IMR-90 (cell line): ENCODE measurements around the gene CMTM6. TPM values are rescaled to one million over a fixed set of nuclear protein-coding genes. Genes with fewer than 3 reads are reported as not detected.
A peak's percentile ranks its signal among the peaks of the same experiment; 100 is the strongest.

Source experiments
- ATAC-seq: fragments of 200-7000 bp; cut with Tn5 transposase; 2 replicates; pipeline ENCODE4 v1.9.1; 2020; ENCODE audit warnings: low read depth, mild to moderate bottlenecking, moderate library complexity
- BruUV-seq: library from RNA; stranded (reverse); fragments of 400-500 nt; replicated peaks from 2 replicates; lab custom pipeline; 2021; lab: Mats Ljungman, UMichigan
- CTCF ChIA-PET: fragments of 300-600 bp; formaldehyde crosslinking; extraction: SDS; loops from one replicate; lab custom pipeline; 2021; ENCODE audit warnings: antibody characterized with exemption; lab: Yijun Ruan, JAX
- POLR2A ChIA-PET: fragments of 300-600 bp; sonication (Branson Sonifier 250); formaldehyde crosslinking; loops from one replicate; lab custom pipeline; 2022; ENCODE audit warnings: antibody characterized with exemption; ENCODE audit not compliant: unreplicated experiment; lab: Charles Lee
- DNase-seq: peaks from one replicate; pipeline ENCODE4 v3.0.0; 2013
- H2AFZ ChIP-seq: replicated peaks from 2 replicates; pipeline ENCODE3; 2013; ENCODE audit warnings: low read length, mild to moderate bottlenecking; ENCODE audit not compliant: poor library complexity
- H2AK5ac ChIP-seq: 2 replicates; pipeline ENCODE4 v1.6.1; 2013; ENCODE audit warnings: low read depth, low read length, inconsistent platforms
- H2AK9ac ChIP-seq: replicated peaks from 2 replicates; pipeline ENCODE3; 2013; ENCODE audit warnings: mild to moderate bottlenecking, low read depth, low read length, moderate library complexity; ENCODE audit not compliant: poor library complexity
- H2BK120ac ChIP-seq: 2 replicates; pipeline ENCODE4 v1.6.1; 2013; ENCODE audit warnings: low read depth, low read length, inconsistent platforms
- H2BK15ac ChIP-seq: 3 replicates; pipeline ENCODE4 v1.6.1; 2013; ENCODE audit warnings: low read depth, low read length, inconsistent platforms
- H2BK20ac ChIP-seq: 2 replicates; pipeline ENCODE4 v1.6.1; 2013; ENCODE audit warnings: low read depth, mild to moderate bottlenecking, inconsistent platforms, low read length, moderate library complexity
- H2BK5ac ChIP-seq: 2 replicates; pipeline ENCODE4 v1.6.1; 2013; ENCODE audit warnings: mild to moderate bottlenecking, low read depth, low read length, inconsistent platforms; ENCODE audit not compliant: poor library complexity, severe bottlenecking
- H3K14ac ChIP-seq: replicated peaks from 2 replicates; pipeline ENCODE4 v1.6.1; 2013; ENCODE audit warnings: low read depth, low read length, inconsistent platforms
- H3K18ac ChIP-seq: 2 replicates; pipeline ENCODE4 v1.6.1; 2013; ENCODE audit warnings: low read depth, low read length, control low read depth
- H3K23ac ChIP-seq: 2 replicates; pipeline ENCODE4 v1.6.1; 2013; ENCODE audit warnings: low read depth, low read length, inconsistent platforms
- H3K27ac ChIP-seq: 2 replicates; pipeline ENCODE4 v1.5.1; 2013; ENCODE audit warnings: mild to moderate bottlenecking, control low read depth, low read length; ENCODE audit not compliant: insufficient read depth
- H3K27me3 ChIP-seq: 2 replicates; pipeline ENCODE4 v1.6.1; 2013; ENCODE audit warnings: low read length; ENCODE audit not compliant: control insufficient read depth, insufficient read depth
- H3K36me3 ChIP-seq: 2 replicates; pipeline ENCODE4 v1.6.1; 2013; ENCODE audit warnings: low read length, mixed read lengths; ENCODE audit not compliant: control insufficient read depth, insufficient read depth
- H3K4ac ChIP-seq: 2 replicates; pipeline ENCODE4 v1.6.1; 2013; ENCODE audit warnings: low read depth, low read length, inconsistent platforms
- H3K4me1 ChIP-seq: 2 replicates; pipeline ENCODE4 v1.6.1; 2013; ENCODE audit warnings: low read length, mixed read lengths; ENCODE audit not compliant: control insufficient read depth, insufficient read depth
- H3K4me2 ChIP-seq: 2 replicates; pipeline ENCODE4 v1.6.1; 2013; ENCODE audit warnings: low read depth, mild to moderate bottlenecking, control low read depth, low read length, moderate library complexity
- H3K4me3 ChIP-seq: 2 replicates; pipeline ENCODE4 v1.5.1; 2013; ENCODE audit warnings: low read depth, mild to moderate bottlenecking, control low read depth, low read length, moderate library complexity; ENCODE audit not compliant: insufficient read depth
- H3K56ac ChIP-seq: 2 replicates; pipeline ENCODE4 v1.6.1; 2013; ENCODE audit warnings: low read length, inconsistent platforms; ENCODE audit not compliant: insufficient read depth; ENCODE audit errors: extremely low read depth
- H3K79me1 ChIP-seq, 2 experiments: 2 replicates each; pipeline ENCODE4 v1.6.1; 2013; ENCODE audit warnings: low read length in 2 of 2, inconsistent platforms in 1 of 2, low read depth in 1 of 2
- H3K9ac ChIP-seq: 2 replicates; pipeline ENCODE4 v1.6.1; 2013; ENCODE audit warnings: low read depth, low read length, control low read depth
- H3K9me1 ChIP-seq: 2 replicates; pipeline ENCODE4 v1.6.1; 2013; ENCODE audit warnings: low read length, inconsistent platforms; ENCODE audit not compliant: insufficient read depth
- H3K9me3 ChIP-seq: 2 replicates; pipeline ENCODE4 v1.6.1; 2013; ENCODE audit warnings: low read length; ENCODE audit not compliant: control insufficient read depth, insufficient read depth
- H4K20me1 ChIP-seq: 2 replicates; pipeline ENCODE4 v1.6.1; 2013; ENCODE audit warnings: low read length, inconsistent platforms; ENCODE audit not compliant: insufficient read depth
- H4K5ac ChIP-seq: 2 replicates; pipeline ENCODE4 v1.6.1; 2013; ENCODE audit warnings: mild to moderate bottlenecking, low read depth, low read length, control low read depth
- H4K8ac ChIP-seq, 2 experiments: 2 replicates each; pipeline ENCODE4 v1.6.1; 2013; ENCODE audit warnings: low read depth in 2 of 2, low read length in 2 of 2, control low read depth in 1 of 2, inconsistent platforms in 1 of 2
- H4K91ac ChIP-seq: 2 replicates; pipeline ENCODE4 v1.6.1; 2013; ENCODE audit warnings: low read depth, low read length, inconsistent platforms; ENCODE audit not compliant: insufficient read depth
- MXI1 ChIP-seq: IDR thresholded peaks from 2 replicates; pipeline ENCODE4 v1.6.1; 2012; ENCODE audit warnings: low read depth, mild to moderate bottlenecking, low read length, moderate library complexity, borderline replicate concordance
- RFX5 ChIP-seq: IDR thresholded peaks from 2 replicates; pipeline ENCODE4 v1.8.0; 2012; ENCODE audit warnings: low read depth, mild to moderate bottlenecking, low read length, moderate library complexity
- dilution Hi-C: fragments of 300-500 bp; cut with HindIII; formaldehyde crosslinking; loops from one replicate; pipeline ENCODE4 v1.14.3; 2018; ENCODE audit warnings: low sequenced_read_pairs; ENCODE audit not compliant: unreplicated experiment
- in situ Hi-C: fragments of 300-500 bp; cut with MboI; formaldehyde crosslinking; loops from 3 replicates; pipeline ENCODE4 v1.14.3; 2019; ENCODE audit warnings: low sequenced_read_pairs, inconsistent platforms, mixed read lengths
- intact Hi-C: fragments of 100-400 bp; cut with micrococcal nuclease; formaldehyde crosslinking; loops from 2 replicates; pipeline ENCODE4 v1.10.0; 2022
- polyA plus RNA-seq, 3 experiments: library from polyadenylated mRNA; depleted of rRNA; stranded (reverse); fragments of >200 nt; gene quantifications; 2 replicates each; pipeline ENCODE4 v1.2.3, GENCODE V29; 2012; ENCODE audit warnings: low replicate concordance in 1 of 3
- total RNA-seq: library from RNA; depleted of rRNA; stranded (reverse); fragments of >200 nt; gene quantifications from 2 replicates; pipeline ENCODE4 v1.2.3, GENCODE V29; 2012
- TF ChIP-seq, protein P1 (sequence below): conservative IDR thresholded peaks from 2 replicates; pipeline ENCODE4 v1.5.1; 2012; ENCODE audit warnings: mild to moderate bottlenecking, low read depth, low read length, improper control_type of control experiment

The CMTM6 gene
- total and polyA plus RNA-seq, 2 of the 4 experiments (the other 2 are of a cell fraction), result 29.4 to 36.6 TPM

- ChIA-PET CTCF (no interaction called here), POLR2A (no interaction called here)
- no peak overlapping the region for H3K4ac ChIP-seq
- no peak for DNase-seq
- peaks cover 47% of the 10 kb centered on the region for H4K20me1 ChIP-seq
- peaks cover 19% of the 10 kb centered on the region for H3K9me1 ChIP-seq
- H2AFZ ChIP-seq, result no peak overlapping the region
- dilution Hi-C loops, result no loop called here
- ATAC-seq, result no peak
- BruUV-seq, result no TSS peak
- H2BK15ac ChIP-seq, result no peak overlapping the region
- no peak overlapping the region for H3K4me2 ChIP-seq
- H2AK9ac ChIP-seq, result no peak overlapping the region
- H3K79me1 ChIP-seq, result peaks cover 27 to 65% of the 10 kb centered on the region in 2 experiments
- H3K4me1 ChIP-seq, result peaks cover 2% of the 10 kb centered on the region; the same call in 1 of the 2 replicates
- H3K18ac ChIP-seq, result no peak overlapping the region
- no peak overlapping the region for H3K56ac ChIP-seq
- H3K14ac ChIP-seq, result no peak overlapping the region
- no peaks in the 10 kb centered on the region for H3K27me3 ChIP-seq
- H4K91ac ChIP-seq, result no peak overlapping the region
- no peak overlapping the region for H2BK20ac ChIP-seq
- no peak overlapping the region for H2BK5ac ChIP-seq
- H3K27ac ChIP-seq, result no peak overlapping the region
- no peak overlapping the region for H3K4me3 ChIP-seq
- H4K5ac ChIP-seq, result no peak overlapping the region
- intact Hi-C loops, result no loop called here
- in situ Hi-C loops, result no loop called here
- H4K8ac ChIP-seq, result no peak overlapping the region
- no peaks in the 10 kb centered on the region for H3K9me3 ChIP-seq
- no peaks in the 10 kb centered on the region for H3K36me3 ChIP-seq
- TF ChIP-seq, protein P1, sequence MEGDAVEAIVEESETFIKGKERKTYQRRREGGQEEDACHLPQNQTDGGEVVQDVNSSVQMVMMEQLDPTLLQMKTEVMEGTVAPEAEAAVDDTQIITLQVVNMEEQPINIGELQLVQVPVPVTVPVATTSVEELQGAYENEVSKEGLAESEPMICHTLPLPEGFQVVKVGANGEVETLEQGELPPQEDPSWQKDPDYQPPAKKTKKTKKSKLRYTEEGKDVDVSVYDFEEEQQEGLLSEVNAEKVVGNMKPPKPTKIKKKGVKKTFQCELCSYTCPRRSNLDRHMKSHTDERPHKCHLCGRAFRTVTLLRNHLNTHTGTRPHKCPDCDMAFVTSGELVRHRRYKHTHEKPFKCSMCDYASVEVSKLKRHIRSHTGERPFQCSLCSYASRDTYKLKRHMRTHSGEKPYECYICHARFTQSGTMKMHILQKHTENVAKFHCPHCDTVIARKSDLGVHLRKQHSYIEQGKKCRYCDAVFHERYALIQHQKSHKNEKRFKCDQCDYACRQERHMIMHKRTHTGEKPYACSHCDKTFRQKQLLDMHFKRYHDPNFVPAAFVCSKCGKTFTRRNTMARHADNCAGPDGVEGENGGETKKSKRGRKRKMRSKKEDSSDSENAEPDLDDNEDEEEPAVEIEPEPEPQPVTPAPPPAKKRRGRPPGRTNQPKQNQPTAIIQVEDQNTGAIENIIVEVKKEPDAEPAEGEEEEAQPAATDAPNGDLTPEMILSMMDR, result no peak
- no peak for TF ChIP-seq MXI1
- TF ChIP-seq RFX5, result no peak
- no peak overlapping the region for H2BK120ac ChIP-seq
- no peak overlapping the region for H3K9ac ChIP-seq
- H3K23ac ChIP-seq, result 0 out of 2 replicates have a peak overlapping the region, but pooled peaks have one; percentile 38
- H2AK5ac ChIP-seq, result no peak overlapping the region
Observed at GRCh38 chr3:32551496-32551895, 48.8 kb upstream of the CMTM6 start.
